SK-MEL-5 (cell line): ENCODE measurements around the gene SPATA12. TPM values are rescaled to one million over a fixed set of nuclear protein-coding genes. Genes with fewer than 3 reads are reported as not detected.
A peak's percentile ranks its signal among the peaks of the same experiment; 100 is the strongest.

Experiments
- DNase-seq: peaks from one replicate; pipeline ENCODE4 v3.0.0-alpha.2; 2016; ENCODE audit warnings: low read depth, low spot score
- in situ Hi-C: cut with HindIII; loops from 2 replicates; pipeline ENCODE4 v1.10.0; 2016; ENCODE audit warnings: low sequenced_read_pairs, high pct_unique_total_duplicates, low pct_unique_long_range_greater_than_20kb
- total RNA-seq: library from RNA; depleted of rRNA; stranded (reverse); fragments of >200 nt; shearing (Covaris generic); gene quantifications from 2 replicates; pipeline ENCODE4 v1.2.3, GENCODE V29; 2014

SPATA12 gene
- total RNA-seq, 1 experiment from 2014 or later = 0.42 TPM

DNA sequence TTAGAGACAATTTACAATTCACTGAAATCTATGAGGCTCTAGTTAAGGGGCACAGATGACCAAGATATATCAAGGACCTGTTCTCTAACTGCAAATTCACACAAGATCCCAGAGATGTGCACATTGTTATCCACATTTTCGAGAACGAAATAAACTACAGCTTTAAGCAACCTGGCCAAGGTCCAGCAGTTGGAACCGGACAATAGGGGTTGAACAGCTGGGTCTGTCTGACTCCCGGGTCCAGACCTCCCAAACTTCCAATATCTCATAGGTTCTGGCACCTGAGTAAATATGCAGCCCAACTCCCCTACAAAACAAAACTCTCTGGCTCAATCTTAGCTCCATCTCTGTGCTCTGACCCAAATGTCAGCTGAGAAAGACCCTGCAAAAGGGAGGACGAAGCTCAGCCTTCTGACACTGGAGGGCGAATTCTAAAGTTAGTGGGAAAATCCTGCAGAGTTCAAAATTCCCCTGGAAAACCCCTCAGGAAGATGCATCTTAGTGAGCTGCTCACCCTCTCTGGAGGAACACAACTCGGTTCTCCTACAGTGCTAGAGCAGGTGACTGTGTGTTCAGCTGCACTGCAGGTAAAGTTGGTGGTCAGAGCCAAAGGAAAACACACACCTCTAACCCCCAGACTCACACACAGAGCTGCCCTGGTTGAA lies 14.2 kb upstream of the SPATA12 start:
- in situ Hi-C loops = no loop called here
- DNase-seq = no peak

DNA sequence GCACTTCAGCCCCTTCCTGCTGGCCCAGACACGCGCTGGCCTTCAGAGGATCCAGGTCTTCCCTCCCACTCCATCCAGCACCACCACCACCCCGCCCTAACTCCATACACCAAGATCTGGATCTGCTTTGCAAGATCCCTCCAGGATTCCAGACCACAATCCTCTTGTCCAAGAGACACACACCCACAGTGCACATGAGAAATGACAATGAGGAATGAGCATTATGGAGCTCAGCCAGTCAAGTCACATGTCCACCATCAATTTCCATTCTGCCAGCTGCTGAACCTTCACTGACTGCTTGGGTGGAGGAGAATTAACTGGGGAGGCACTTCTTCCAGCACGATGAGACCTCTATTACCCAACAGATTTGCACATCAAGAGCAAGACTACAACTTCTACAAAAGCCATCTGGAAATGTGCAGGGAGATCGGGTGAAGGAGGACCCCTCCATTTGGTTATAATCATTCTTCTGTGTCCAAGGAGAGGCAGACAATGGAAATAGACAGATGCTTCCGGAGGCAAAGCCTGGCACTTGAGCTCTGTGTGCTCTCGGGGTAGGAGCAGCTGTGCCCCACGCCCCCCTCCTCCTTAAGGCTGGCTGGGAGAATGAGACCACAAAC lies 12.3 kb upstream of the SPATA12 start:
- in situ Hi-C loops = no loop called here
- DNase-seq = peak; percentile 24

DNA sequence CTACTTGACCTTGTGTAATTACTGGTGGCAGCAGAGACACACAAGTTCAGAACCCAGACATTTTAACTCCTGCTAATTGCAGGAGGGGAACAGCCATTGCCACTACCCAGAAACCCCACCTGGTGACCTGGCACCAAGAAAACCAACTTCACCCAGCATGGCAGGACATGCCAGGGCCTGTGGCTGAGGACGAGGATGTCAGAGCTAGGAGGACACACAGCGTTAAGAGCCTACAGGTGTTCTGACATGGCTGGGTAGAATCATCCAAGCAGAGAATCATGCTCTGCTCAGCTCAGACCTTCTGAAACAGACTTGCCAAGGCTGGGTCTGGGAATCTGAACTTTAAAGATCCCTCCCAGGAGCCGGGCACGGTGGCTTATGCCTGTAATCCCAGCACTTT lies 11.7 kb upstream of the SPATA12 start:
- no peak for DNase-seq
- in situ Hi-C loops = no loop called here

DNA sequence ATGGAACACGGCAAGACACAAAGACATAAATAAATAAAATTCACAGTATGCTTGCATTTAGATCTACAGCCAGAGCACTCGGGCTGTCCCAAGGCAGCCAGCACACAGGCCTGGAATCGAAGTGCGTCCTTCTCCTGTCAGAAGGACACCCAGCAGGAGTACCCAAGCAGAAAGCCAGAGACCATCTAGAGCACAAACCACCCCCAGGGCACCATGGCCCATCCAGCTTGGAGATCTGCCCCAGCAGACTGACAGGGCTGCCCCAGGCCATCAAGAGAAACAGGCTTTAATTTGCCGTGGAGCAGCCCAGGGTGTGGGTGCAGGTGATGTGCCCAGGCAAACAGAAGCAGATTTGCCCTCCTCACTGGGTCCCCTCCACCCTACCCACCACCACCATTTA lies 7.8 kb upstream of the SPATA12 start:
- DNase-seq = no peak
- in situ Hi-C loops = no loop called here

DNA sequence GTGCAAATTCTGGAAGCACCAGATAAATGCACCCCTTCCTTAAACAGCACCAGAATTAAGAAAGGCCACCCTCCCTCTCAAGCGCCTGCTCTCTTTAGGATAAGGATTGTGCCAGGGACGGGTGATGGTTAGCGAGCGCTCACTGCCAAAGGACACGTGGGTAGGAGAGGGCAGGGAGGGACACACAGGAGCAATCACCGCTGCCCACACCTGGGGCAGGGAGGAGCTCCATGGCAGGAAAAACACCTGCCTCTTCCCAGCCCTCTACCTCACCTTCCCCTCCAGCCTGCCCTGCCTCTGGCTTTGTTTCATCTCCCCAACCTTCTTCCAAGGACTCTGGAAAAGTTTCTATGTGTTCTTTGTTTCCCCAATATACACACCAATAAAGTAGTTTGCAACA lies 7.3 kb upstream of the SPATA12 start:
- DNase-seq = no peak

DNA sequence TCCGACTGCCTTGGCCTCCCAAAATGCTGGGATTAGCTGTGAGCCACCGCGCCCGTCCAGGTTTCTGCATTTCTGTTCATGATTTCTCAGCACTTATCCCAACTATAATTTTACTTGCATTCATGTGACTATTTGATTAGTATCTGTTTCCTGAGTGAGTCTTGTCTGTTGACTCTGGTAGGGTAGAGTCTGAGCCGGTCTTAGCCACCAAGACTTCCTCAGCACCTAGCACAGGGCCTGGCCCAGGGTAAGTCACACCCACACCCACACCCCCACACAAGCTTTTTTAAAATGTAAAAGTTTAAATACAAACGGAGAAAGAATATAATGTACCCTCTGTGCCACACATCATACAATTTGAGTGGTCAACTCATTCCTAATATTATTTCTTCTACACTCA lies 3.1 kb upstream of the SPATA12 start:
- in situ Hi-C loops = no loop called here

More for the DNA sequence above, 7.3 kb upstream of the SPATA12 start:
- in situ Hi-C loops = no loop called here

DNA sequence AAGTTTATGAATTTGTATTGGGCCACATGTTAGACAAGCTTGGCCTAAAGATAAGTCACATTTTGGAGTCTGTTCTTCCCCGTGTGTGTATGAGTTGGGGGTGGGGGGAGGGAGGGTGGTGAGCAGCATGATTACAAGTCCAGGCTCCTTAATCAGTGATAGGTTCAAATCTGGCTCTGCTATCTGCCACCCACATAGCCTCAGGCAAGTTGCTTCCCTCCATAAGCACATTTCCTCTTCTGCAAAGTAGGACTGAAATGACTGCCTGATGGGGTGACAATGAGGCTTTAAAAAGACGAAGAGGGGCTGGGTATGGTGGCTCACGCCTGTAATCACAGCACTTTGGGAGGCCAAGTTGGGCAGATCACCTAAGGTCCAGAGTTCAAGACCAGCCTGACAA lies 1.1 kb upstream of the SPATA12 start:
- no peak for DNase-seq
- in situ Hi-C loops = no loop called here

More for the DNA sequence above, 3.1 kb upstream of the SPATA12 start:
- DNase-seq = no peak

DNA sequence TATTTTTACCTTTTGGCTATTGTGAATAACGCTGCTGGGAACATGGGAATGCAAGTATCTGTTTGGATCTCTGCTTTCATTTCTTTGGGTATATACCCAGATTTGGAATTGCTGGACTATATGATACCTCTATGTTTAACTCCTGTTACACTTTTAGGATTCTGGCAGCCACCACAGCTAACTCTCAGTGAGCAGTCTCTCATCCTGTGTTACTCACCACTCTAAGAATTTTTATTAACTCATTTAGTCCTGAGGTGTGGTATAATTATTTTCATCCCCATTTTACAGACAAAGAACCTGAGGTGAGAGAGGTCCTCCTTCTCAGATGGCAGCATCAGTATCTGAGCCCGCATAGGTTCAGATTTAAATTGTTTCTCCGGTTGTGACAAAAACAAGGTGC lies 1.1 kb downstream of the SPATA12 start:
- in situ Hi-C loops = no loop called here
- DNase-seq = no peak

DNA sequence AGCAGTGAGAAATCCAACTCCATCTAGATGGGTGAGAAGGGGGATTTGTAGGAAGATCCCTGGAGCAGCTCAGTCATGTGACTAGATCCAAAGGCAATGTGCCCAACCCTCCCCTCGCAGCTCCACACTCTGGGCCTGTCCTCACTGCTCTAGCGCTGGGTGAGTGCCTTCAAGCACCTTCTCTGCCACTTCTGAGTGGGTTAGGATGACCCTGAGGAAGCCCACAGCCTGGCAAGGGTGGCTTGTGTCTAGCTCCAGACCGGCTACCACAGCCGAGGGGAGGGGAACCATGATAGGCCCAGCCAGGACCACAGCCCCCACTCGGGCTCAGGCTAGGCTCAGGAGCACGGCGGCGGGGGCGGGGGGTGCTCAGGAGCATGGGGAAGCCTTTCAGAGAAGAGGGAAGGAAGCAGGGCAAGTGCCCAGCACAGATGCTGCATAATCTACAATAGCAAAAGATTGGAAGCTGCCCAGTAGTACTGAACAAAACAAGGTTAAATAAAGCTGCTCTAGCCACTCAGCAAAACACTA lies 1.7 kb downstream of the SPATA12 start:
- no peak for DNase-seq
- in situ Hi-C loops = no loop called here

DNA sequence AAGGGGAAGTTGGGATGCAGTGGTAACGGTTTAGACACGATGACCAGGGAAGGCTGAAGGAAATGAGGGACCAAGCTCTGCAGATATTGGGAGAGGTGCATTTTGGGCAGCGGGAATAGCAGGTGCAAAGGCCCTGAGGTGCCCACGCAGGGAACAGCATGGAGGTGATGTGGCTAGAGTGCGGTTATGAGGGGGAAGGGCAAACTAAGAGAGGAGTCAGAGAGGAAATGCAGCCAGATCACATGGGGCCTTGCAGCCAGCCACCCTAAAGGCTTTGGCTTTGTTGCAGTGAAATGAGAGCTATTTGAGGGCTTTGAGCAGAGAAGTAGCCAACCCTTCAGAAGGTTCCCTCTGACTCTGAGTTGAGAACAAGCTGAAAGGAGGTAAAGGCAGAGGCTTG lies 2.6 kb downstream of the SPATA12 start:
- in situ Hi-C loops = no loop called here
- no peak for DNase-seq

DNA sequence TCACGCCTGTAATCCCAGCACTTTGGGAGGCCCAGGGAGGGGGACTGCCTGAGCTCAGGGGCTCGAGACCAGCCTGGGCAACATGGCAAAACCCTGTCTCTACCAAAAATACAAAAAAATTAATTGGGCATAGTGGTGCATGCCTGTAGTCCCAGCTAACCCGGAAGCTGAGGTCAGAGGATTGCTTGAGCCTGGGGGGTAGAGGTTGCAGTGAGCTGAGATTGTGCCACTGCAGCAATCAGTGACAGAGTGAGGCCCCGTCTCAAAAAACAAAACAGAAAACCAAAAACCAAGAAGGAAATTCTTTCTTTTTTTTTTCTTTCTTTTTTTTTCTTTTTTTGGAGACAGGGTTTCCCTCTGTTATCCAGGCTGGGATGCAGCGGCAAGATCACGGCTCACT lies 3.5 kb downstream of the SPATA12 start:
- in situ Hi-C loops = no loop called here
- DNase-seq = no peak

DNA sequence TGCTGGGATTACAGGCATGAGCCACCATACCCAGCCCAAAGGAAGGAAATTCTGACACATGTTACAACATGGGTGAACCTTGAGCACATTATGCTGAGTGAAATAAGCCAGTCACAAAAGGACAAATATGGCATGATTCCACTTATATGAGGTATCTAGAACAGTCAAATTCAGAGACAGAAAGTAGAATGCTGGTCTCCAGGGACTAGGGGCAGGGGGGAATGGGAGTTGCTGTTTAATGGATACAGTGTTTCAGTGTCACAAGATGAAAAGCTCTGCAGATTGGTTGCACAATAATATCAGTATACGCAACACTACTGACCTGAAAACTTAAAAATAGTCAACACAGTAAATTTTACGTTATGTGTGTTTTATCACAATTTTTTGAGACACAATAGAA lies 4.1 kb downstream of the SPATA12 start:
- DNase-seq = peak; percentile 54
- in situ Hi-C loops = no loop called here

DNA sequence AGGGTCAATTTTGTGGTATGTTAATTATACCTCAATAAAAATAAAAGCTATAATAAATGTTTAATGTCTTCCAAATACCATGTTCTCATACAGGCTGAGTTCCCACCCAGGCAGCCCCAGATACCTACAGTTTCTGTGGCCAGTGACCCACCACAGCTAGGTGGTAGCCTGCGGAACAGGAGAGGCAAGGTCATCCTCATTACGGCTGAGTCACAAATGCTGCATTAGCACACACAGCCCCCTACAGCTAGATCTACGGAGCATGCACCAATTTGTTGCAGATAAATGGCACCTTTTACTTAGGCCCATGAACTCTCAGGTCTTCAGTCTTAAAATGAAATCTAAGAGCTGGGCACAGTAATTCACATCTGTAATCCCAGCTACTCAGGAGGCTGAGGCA lies 5.1 kb downstream of the SPATA12 start:
- no peak for DNase-seq

DNA sequence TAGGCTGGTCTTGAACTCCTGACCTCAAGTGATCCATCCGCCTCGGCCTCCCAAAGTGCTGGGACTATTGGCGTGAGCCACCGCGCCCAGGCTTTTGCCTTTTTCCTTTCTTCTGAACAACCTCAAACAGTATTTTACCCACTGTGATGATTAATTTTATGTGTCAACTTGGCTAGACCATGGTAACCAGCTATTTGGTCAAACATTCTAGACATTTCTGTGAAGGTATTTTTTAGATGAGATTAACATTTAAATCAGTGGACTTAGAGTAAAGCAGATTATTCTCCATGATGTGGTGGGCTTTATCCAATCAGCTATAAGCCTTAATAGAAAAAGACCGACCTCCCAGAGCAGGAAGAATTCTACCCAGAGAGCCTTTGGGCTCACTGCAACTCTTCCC lies 6.0 kb downstream of the SPATA12 start:
- in situ Hi-C loops = no loop called here
- DNase-seq = no peak

More for the DNA sequence above, 5.1 kb downstream of the SPATA12 start:
- in situ Hi-C loops = no loop called here

DNA sequence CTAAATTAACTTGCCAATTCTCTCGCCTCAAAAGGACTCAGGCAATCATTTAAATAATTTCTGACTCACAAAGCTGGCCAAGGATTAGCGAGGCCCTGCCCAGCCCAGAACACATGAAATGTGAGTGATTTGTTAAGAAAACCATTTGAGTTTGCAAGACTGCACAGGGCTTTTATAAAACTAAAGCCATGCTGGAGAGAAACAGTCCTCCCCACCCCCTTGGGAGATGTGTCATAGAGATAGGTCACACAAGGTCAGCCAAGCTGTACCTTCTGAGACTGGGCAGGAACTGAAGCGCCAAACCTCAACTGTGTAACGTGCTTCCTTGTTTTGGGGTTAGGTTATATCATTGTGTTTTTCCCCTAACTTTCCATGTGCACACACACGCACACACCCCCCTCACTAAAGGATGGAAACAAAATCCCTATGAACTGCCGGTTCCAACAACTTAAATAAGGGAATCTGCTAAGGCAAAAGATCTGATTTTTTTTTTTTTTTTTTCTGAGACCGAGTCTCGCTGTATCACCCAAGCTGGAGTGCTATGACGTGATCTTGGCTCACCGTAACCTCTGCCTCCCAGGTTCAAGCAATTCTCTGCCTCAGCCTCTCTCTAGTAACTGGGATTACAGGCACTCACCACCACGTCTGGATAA lies 8.1 kb downstream of the SPATA12 start:
- in situ Hi-C loops = no loop called here
- DNase-seq = no peak

DNA sequence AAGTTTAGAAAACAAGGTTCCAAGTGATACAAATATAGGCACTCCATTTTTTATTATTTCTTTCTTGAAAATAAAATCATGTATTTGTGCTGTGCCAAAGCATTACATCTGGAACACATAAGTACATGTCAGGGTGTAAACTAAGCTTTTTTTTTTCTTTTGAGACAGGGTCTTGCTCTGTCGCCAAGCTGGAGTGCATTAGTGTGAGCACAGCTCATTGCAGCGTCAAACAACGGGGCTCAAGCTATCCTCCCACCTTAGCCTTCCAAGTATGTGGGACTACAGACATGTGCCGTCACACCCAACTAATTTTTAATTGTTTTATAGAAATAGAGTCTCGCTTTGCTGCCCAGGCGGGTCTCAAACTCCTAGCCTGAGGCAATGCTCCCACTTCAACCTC lies 9.0 kb downstream of the SPATA12 start:
- in situ Hi-C loops = no loop called here
- DNase-seq = no peak

DNA sequence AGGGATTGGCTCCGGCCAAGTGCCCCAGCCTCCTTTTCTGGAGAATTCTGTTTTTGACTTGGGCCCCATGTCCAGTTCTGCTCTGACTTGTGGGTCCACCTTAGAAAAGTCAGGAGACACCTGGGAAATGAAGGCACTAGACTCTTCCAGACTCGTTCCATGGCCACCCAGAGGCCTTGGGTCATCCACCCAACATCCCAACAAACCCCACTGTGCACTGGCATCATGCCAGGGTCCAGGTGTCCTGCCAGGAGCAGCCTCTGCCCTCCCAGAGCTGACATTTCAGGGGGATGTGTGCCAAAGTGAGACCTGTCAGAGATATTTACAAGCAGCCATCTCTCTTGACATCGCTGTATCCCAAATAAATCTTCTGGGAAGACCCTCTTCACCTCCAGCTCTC lies 13.2 kb downstream of the SPATA12 start:
- DNase-seq = no peak
- in situ Hi-C loops = no loop called here

DNA sequence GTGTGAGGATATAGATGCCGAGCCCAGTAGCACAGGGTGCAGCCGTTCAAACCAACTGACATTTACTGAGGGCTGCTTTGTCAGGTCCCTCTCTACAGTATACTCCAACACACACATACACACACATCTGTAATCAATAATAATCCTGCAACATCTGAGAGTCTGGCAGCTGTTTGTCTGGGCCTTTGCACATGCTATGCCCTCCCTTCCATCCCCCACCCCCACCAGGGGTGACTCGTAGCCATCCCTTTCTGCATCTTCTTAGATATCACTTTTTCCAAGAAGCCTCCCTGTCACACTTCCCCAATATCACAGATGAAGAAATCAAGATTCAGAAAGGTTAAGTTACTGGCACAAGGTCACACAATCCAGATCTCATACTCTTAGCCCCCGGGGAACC lies 13.7 kb downstream of the SPATA12 start:
- DNase-seq = no peak
- in situ Hi-C loops = no loop called here

DNA sequence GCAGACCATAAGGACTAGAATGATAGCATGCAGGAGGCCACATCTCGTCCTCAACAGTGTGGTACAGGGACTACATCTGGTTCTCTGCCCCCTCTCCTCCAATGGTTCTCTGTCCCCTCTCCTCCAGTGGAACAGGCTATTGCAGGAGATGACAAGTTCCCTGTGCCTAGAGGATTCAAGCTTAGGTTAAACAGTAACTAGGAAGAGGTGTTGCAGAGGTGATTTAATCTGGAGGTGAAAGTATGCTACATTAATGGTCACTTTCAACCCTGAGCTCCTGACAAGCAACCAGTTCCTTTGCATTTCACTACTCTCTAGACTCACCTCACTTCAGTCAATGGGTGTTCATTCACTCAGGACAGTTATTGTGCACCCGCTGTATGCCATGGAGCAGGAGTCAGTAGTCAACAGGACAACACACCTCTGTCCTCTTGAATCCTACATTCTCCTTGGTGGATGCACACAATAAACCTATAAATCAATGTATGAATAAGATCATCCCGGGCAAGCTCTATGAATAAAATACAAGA lies 16.0 kb downstream of the SPATA12 start:
- no peak for DNase-seq
- in situ Hi-C loops = loop anchor here (25.0 kb wide), 1 partner anchor 89 kb away; no protein-coding TSS in a partner anchor
